Coronary artery (tissue), 2 donors: ENCODE measurements around the gene MKNK2.
"Not testable (repeated sequence)": the region's sequence is repeated elsewhere in the genome, so short reads cannot be mapped to it uniquely, and the experiment has no call there.

Experiments used
- DNase-seq: peaks from one replicate; pipeline ENCODE4 v3.0.0-alpha.2; 2017; ENCODE audit warnings: low spot score
- H3K27ac ChIP-seq, 2 donors: fragments of 200-600 bp; sonication (generic); one replicate each; pipeline ENCODE4 v1.5.1; 2016 to 2019
- H3K4me3 ChIP-seq: fragments of 200-600 bp; sonication (generic); 2 replicates; pipeline ENCODE4 v1.5.1; 2016; ENCODE audit warnings: mild to moderate bottlenecking, moderate library complexity
- TF ChIP-seq, protein P1 (sequence below): fragments of 200-600 bp; sonication (generic); IDR thresholded peaks from one replicate; pipeline ENCODE4 v1.5.1; 2019; ENCODE audit warnings: antibody characterized with exemption

MKNK2 gene

DNA sequence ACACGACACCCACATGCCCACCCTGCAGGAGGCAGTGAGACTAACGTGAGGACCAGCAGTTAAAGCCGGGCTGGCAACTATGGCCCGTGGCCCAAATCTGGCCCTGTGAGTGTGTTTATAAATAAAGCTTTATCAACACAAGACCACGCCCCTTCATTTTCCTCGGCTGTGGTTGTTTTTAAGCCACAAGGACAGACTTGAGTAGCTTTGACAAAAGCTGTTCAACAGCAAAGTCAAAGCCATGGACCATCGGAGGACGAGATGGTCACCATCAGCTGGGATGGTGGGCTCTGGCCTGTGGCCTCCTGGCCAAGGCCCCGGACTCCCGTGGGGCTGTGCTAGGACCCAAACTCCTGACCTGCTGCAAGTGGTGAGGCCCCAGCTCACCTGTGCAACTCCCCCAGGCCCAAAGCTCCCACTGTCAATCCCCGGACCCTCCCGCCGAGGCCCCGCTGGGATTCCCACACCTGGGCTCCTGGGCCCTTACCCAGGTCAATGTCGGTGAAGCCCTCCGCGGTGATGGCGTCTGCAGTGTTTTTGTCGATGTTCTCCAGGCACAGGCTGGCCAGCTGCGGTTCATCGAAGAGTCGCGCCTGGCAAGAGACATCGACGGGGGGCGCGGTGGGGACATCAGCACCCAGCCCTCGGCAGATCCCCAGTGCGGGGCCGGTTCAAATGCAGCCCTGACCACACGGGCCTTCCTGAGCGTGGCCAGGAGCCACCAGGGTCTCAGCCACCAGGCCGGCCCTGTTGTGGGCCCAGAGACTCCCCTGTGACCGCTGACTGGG, 60.6 kb downstream of the MKNK2 start:
- Histone ChIP-seq H3K27ac (no peak overlapping the region), H3K4me3 (no peak overlapping the region)
- peak; percentile 64 for DNase-seq
- TF ChIP-seq, protein P1, sequence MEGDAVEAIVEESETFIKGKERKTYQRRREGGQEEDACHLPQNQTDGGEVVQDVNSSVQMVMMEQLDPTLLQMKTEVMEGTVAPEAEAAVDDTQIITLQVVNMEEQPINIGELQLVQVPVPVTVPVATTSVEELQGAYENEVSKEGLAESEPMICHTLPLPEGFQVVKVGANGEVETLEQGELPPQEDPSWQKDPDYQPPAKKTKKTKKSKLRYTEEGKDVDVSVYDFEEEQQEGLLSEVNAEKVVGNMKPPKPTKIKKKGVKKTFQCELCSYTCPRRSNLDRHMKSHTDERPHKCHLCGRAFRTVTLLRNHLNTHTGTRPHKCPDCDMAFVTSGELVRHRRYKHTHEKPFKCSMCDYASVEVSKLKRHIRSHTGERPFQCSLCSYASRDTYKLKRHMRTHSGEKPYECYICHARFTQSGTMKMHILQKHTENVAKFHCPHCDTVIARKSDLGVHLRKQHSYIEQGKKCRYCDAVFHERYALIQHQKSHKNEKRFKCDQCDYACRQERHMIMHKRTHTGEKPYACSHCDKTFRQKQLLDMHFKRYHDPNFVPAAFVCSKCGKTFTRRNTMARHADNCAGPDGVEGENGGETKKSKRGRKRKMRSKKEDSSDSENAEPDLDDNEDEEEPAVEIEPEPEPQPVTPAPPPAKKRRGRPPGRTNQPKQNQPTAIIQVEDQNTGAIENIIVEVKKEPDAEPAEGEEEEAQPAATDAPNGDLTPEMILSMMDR, result no peak

DNA sequence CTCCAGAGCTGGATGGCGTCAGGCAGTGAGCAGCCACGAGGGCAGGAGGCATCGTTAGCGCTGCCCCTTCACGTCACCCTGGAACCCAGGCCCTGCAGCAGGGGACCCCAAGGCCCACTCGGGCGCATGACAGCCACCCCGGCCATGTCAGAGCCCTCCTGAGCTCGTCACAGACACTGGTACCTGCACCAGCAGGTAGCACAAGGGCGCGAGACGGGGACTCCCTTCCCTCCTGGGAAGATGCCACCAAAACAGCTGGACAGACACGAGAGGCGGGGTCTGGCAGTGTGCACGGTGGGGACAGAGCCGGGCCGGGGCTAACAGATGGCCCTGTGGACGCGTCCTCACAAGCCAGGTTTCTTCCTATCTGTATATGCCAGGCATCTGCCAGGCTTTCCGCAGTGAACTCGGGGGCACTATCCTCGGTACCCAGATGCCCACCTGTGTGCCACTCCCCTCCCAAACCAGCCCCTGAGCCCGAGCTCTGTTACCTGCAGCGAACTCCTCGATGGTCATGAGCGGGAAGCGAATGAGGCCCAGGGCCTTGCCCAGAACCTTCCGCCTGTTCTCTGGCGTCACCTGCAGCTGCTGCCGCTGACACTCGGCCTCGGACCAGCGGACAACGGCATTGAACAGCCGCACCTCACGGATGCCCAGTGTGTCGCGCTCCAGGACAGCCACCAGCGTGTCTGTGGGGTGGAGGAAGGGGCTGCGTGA, 61.4 kb downstream of the MKNK2 start:
- Histone ChIP-seq H3K27ac (no peak overlapping the region), H3K4me3 (no peak overlapping the region)
- TF ChIP-seq, protein P1, result no peak
- no peak for DNase-seq

DNA sequence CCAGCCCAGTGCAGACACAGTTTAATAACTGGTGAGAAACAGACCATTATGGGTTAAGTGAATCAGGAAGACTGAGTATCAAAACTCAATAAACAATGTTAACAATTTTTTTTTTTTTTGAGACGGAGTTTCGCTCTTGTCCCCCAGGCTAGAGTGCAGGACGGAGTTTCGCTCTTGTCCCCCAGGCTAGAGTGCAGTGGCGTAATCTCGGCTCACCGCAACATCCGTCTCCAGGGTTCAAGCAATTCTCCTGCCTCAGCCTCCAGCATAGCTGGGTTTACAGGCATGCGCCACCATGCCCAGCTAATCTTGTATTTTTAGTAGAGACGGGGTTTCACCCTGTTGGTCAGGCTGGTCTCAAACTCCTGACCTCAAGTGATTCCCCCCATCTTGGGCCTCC, 62.6 kb downstream of the MKNK2 start:
- H3K4me3 ChIP-seq, H3K27ac ChIP-seq, DNase-seq: not testable (repeated sequence)
